DMS114 treated with DMSO at 0.1 percent for 48 hours (cell line): ENCODE results near the gene OAS1.
"Not testable (repeated sequence)": the region's sequence is repeated elsewhere in the genome, so short reads cannot be mapped to it uniquely, and the experiment has no call there.

Source experiments
- DNase-seq: peaks from one replicate; lab custom pipeline; 2025; ENCODE audit not compliant: unreplicated experiment; lab: John Stamatoyannopoulos, UW

OAS1 gene

DNA sequence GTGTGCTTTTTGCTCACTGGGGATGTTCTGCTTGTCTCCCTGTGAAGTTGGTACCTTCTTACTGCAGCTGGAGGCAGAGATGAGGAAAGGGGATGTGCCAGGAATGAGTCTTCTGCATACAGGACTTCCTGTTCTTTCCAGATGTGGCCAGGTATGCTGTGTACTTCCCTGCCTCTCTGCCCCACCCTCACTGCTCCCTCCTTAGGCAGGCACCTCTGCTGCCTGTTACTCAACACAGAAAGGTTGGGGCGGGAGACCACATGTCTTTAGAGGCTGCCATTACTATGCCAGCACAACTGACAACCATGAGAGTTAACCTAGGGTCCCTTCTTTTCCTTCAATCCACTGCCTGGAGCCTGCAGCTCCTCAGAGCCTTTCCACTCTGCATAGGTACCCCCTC is 29.5 kb downstream of the OAS1 start:
- no peak for DNase-seq

- no peak for DNase-seq
Measured at GRCh38 chr12:112936927-112937326, 30.2 kb downstream of the OAS1 start.

GRCh38 chr12:112937741-112938719 is 31.3 kb downstream of the OAS1 start, which contains the start of gene OAS3:
Gene OAS3 (plus strand): TSS chr12:112938474. CDS start chr12:112938531, 57 bp downstream.
- peak; percentile 69 for DNase-seq

DNA sequence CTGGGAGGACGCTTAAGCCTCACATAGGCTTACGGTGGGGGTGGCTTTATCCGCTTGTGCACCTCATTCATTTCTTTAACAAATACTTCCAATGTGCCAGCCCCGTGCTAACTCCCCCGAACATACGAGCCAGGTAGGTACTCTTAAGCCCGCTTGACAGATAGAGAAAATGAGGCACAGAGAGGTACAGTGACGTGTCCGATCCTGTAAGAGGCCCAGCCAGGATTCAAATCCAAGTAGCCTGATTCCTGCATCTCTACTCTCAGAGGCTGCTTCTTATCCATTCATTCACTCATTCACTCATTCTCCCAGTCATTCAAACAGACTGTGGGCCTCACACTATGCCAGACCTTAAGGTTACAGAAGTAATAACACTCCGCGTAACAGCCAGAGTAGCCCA is 32.0 kb downstream of the OAS1 start:
- no peak for DNase-seq

DNA sequence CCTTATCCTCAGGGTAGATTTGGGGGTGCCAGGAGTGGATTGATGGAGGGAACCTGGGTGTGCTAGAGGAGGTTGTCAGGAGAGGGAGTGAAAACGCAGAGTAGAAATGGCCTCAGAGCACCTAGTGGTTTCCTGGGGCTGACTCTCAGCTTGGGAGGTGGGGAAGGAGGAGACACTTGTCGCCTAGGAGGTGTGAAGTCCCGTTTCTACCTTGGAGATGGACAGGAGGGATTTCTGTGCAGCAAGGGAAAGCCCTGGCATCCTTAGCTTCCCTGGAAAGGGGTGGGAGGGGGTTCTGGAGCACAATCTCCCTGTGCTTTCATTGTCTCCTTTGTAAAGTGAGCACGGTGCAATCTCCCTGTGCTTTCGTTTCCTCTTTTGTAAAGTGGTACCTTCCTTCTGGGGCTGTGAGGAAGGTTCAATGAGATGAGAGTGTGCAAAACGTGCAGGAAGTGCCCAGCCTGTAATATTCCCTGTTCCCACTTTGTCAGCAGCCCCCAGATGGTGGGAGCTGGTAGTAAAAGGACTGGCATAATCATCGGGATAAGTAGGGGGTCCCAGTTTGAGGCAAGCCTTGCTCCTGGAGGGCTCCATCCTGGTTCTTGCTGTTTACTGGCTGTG is 33.1 kb downstream of the OAS1 start:
- DNase-seq: no peak

GRCh38 chr12:112941528-112942335 is 35.0 kb downstream of the OAS1 start:
- DNase-seq: no peak

DNA sequence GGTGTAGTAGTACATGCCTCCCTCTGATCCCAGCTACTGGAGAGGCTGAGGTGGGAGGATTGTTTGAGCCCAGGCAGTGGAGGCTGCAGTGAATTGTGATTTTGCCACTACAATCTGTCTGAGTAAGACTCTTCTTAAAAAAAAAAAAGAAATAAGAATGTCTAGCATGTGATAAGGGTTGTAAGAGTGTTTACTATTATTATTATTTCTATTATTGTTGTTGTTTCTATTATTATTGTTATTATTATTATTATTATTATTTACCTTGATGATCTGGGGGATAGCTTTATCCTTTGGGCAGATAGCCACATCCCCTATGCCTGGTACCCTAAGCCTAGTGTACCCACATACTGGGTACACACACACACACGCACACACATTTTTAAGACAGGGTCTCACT is 35.8 kb downstream of the OAS1 start:
- DNase-seq: no peak

DNA sequence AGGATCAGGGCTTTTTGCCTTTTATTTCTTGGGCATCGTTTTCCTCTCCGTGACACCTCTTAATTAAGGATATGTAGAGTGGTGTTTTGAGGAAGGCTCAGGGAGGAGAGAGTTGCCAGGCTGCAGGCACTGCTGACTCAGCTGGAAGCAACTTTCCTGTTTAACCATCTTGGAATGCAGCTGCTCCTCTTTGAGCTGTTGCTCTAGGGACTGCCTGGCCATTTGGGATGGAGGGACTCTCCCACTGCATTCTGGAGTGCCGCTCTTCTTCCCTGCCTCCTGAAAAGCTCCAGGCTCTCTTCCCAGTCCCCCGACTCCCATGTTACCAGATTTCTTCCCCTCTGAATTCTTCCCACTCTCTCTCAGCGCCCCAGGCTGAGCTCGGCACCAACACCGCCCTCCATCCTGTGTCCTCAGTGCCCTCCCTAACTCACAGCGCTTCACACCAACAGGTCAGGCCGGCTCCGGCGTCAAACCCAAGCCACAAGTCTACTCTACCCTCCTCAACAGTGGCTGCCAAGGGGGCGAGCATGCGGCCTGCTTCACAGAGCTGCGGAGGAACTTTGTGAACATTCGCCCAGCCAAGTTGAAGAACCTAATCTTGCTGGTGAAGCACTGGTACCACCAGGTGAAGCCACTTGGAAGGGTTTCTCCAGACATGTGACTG is 37.4 kb downstream of the OAS1 start:
- no peak for DNase-seq

GRCh38 chr12:112945515-112945914 is 38.8 kb downstream of the OAS1 start:
- DNase-seq: no peak

DNA sequence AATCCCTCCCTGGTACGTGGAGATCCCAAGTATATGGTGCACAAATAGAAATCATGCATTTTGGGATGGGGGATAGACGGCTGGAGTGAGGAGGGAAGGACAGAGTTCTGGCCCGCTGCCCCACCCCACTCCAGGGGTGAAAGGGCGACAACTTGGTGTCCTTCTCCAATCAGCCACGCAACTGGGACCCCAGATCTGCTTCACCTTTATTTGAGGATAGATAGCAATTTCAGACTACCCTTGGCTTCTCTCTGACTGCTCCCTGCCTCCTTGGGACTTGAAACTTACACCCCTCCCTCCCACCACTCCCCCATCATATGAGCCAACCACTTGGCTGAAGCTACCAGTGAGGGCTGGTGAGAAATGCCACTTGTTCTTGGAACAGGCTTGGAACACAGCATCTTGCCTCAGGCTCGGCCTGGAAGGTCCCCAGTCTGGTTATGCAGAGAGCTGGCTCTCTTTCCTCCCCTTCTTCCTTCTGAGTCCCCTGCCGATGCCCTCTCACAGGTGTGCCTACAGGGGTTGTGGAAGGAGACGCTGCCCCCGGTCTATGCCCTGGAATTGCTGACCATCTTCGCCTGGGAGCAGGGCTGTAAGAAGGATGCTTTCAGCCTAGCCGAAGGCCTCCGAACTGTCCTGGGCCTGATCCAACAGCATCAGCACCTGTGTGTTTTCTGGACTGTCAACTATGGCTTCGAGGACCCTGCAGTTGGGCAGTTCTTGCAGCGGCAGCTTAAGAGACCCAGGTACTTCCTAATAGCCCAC is 39.7 kb downstream of the OAS1 start:
- DNase-seq: no peak

DNA sequence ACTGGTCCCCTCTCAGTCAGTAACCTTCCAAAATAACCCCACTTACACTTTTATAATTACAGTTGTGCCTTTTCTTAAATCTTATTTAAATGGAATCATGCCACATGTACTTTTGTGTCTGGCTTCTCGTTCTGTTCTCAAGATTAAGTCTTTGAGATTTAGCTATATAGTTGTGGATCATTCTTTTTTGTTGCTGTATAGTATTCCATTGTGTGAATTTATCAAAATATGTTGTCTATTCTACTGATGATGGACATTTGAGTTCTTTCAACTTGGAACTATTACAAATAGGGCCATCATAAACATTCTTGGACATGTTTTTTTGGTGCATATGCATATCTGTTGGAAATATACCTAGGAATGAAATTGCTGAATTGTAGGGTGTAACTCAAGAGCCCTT is 40.6 kb downstream of the OAS1 start:
- DNase-seq: no peak

DNA sequence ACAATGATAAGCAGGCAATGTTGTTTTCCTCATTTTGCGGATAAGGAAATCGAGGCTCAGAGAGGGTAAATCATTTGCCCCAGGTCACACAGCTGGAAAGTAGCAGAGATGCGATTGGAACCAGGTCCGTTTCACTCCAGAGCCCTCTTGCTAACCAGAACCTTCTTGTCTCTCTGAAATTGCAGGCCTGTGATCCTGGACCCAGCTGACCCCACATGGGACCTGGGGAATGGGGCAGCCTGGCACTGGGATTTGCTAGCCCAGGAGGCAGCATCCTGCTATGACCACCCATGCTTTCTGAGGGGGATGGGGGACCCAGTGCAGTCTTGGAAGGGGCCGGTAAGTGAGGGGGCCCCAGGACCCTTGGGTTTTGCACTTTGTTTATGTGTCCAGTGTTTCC is 41.0 kb downstream of the OAS1 start:
- no peak for DNase-seq

GRCh38 chr12:112948806-112949205 is 42.0 kb downstream of the OAS1 start:
- DNase-seq: no peak

- no peak for DNase-seq
Measured at GRCh38 chr12:112950701-112951100, 43.9 kb downstream of the OAS1 start.

DNA sequence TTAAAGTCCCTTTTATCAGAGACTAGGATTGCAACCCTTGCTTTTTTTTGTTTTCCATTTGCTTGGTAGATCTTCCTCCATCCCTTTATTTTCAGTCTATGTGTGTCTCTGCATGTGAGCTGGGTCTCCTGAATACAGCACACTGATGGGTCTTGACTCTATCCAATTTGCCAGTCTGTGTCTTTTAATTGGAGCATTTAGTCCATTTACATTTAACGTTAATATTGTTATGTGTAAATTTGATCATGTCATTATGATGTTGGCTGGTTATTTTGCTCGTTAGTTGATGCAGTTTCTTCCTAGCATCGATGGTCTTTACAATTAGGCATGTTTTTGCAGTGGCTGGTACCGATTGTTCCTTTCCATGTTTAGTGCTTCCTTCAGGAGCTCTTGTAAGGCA is 50.4 kb downstream of the OAS1 start:
- DNase-seq: not testable (repeated sequence)

- DNase-seq: no peak
Measured at GRCh38 chr12:112961074-112961473, 54.3 kb downstream of the OAS1 start.

GRCh38 chr12:112961536-112961935 is 54.8 kb downstream of the OAS1 start:
- DNase-seq: no peak

DNA sequence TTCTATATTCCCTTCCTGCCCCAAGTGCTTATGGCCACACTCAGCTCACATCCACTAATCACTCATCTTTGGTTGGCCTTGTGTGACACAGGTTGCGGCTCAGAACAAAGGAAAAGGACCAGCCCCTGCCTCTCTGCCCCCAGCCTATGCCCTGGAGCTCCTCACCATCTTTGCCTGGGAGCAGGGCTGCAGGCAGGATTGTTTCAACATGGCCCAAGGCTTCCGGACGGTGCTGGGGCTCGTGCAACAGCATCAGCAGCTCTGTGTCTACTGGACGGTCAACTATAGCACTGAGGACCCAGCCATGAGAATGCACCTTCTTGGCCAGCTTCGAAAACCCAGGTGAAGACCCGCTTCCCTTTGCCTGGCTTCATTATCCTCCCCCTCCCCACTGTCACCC is 55.8 kb downstream of the OAS1 start:
- DNase-seq: no peak

DNA sequence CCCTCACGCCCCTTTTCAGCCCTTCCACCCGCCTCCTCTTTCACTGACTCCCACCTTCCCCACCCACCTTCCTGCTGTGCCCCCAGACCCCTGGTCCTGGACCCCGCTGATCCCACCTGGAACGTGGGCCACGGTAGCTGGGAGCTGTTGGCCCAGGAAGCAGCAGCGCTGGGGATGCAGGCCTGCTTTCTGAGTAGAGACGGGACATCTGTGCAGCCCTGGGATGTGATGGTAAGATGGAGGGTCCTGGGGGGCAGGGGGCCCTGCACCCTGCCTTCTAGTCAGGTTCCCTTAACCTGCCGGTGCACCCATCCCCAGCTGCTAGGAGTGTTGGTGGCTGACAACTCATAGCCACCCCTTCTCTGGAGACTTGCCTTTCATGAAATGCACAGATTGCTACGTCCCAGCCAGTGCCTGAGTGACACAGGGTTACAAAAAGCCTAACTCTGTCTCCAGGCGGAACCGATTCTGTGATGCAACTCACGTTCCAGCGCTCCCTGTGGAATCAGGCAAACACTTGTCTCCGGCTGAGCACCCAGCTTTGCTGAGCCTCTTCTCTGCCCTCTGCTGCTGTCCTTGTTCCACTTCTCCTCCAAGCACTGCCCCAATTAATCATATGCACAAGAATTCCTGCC is 56.6 kb downstream of the OAS1 start:
- no peak for DNase-seq
